Activated CD8-positive, alpha-beta memory T cell treated with anti-CD3 and anti-CD28 coated beads, Interleukin-2, amount 50 U/mL, for 4 hours (primary cell): ENCODE results near the gene HOXB4.

Source experiments
- DNase-seq: peaks from one replicate; pipeline ENCODE4 v3.0.0-alpha.2; 2020

Gene HOXB4

DNA sequence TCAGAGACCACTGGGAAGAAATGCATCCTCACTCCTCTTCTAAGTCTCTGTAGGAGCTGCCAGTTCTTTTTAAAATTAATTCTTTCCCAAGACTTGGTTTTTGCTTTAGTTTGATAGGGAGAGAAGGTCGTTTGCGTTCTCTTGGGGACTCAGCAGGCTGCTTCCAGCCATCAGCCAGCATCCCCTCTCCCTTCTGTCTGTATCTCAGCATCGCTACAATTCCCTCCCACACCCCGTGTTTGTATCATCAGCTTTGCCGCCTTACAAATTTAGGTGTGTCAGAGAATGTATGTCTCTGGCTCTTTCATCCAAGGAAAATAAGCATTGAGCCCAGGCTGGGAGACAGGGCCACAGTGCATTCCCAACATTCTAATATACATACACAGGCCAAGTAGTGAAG lies 21.2 kb upstream of the HOXB4 start:
- no peak for DNase-seq

DNA sequence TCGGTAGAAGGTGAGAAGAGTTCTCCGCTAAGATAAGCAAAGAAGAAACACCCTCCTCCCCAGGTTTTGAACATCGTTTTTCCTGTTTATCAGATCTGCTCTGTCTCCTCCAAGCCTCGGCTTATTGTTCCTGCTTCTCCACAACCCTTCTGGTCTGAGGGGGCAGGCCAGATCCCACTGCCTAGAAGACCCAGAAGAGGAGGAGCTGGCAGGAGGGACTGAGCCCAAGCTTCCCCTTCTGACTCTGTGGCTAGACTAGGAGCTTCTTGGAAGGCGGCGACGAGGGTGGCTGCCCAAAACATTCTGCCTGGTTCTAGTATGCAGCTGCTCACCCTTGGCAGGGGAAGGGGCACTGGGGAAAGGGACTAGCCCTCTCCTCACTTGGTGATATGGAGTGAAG lies 20.6 kb upstream of the HOXB4 start:
- DNase-seq = no peak

DNA sequence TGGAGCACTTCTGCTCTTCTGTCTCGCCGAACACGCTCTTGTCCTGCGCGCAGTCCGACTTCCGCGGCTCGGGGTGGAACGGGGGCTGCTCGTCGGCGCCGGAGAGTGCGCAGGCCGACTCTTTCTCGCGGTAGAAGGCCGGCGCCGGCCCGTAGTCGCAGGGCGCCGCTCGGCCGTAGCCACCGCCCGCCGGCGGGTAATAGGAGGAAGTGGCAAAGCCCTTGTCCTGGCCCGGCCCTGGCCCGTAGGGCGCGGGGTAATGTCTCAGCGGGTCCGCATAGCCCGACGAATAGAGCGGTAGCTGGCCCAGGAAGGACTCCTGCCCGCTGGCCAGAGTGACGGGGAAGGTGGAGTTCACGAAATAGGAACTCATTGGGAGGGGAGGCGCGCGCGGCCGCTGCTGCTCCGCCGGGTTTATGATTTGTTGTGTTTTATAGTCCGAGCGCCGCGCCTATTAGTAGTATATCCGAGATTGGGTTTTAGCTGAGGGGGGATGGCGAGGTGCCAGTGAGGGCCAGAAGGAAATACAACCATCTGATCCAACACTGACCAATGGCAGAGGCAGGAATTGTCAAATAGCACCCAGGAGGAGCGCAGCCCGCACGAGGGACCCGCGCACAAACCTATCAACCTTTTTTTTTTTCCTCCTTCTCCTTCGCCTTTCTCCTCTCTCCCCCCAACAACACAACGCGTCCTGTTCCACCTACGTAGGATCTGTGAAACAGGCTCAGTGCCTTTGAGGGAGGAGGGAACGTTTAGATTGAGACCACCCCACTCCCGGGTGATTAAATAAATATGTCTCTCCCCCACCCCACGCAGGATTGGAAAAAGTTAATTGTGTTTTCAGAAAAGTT lies 19.9 kb upstream of the HOXB4 start:
- no peak for DNase-seq

DNA sequence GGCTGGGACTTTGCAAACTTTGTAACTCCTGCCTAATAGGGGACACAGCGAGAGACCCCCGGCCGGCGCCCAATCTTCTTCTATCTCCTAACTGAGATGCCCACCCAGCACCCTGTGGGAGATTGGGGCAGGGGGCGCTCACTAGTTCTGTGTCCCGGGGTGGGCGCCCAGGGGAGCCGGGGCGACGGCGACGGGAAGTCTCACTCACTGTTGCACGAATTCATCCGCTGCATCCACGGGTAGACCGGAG lies 19.3 kb upstream of the HOXB4 start:
- DNase-seq = no peak

DNA sequence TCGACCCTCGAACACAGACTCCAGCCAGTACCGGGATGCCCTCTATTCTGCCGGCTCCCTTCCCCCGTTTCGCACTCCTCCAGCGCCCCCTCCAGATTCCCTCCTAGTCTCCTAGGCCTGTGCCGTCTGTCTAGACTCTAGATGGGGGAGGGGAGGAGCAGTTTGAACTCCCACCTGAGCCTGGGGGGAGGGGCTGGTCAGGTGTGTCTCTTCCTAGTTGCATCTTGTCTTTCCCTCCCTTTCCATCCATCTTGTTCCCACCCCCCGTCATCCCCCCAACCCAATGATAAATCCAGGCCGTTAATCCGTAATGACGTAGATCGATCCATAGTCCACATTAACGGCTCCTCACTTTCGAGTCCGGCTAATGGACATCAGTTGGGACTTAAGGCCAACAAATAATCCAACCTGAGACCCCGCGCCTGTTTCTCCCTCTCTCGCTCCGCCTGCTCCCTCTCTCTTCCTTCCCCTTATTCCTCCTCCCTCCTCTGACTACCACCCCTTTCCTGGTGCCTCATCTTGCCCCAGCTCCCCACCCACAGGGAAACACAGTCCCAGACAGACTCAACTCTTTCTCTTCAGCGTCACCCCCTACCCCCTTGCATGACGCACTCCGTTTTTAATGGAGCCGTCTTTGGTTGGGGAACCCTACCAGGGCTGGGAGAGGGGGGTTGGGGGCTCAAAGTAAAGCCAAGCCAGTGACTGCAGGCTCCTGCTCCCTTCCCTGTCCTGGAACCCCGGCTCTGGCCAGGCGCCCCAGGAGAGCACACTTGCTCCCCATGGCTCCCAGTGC lies 18.8 kb upstream of the HOXB4 start:
- DNase-seq = no peak

DNA sequence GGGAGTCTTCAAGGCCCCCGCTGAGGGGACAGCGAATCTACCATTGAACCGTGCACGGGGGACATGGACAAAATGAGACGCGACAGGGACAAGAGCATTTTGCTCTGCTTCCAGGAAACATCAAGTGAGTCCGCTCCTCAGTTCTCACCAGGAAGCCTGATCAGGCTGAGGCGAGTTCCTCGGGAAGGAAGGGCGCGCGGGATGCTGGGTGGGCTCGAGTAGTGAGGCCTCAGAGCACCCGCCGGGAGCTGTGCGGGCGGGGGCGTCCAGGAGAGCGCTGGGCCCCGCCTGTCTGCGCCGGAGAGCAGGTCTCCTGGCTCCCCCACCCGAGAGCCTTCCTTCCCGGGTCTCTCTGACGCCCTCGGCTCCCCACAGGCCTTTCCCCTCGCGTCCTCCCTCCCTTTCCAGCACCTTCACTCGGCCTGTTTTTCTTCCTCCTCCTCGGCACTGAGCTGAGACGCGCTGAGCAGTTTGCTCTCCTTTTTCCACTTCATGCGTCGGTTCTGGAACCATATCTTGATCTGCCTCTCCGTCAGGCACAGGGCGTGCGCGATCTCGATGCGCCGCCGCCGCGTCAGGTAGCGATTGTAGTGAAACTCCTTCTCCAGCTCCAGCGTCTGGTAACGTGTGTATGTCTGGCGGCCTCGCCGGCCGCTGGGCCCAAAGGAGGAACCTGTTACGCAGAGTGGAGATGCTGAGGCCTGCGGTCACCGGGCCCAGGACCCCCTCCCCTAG lies 18.0 kb upstream of the HOXB4 start:
- DNase-seq = no peak

DNA sequence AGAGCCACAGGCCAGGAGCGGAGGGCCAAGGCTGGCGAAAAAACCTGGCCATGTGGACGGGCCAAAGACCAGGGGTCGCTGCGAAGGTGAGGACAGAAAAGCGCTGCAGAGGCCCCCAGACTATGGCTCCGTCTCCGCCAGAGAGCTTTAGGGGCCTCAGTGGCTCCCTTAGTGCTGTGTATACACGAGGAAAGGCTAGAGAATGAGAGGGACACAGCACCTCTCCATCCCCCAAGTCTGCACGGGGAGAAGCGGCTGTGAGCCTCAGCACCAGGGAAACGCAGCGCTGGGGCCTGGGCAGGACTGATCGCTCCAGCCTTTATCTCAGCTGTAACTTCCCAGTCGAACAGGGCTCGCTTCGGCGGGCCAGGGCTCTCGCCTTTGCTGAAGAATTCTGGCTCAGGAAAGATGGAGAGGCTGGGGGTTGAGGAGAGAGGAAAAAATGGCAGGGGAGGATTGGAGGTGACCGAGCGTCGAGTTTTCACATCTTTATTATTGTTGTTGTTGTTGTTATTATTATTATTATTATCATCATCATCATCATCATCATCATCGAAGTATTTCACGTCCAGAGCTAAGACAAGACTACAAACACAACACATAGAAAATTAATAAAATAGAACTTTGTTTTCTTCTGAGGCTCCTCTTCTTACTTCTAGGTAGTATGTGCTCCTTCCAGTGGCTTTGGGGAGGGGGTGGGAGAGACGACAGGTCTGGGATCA lies 17.3 kb upstream of the HOXB4 start:
- no peak for DNase-seq

DNA sequence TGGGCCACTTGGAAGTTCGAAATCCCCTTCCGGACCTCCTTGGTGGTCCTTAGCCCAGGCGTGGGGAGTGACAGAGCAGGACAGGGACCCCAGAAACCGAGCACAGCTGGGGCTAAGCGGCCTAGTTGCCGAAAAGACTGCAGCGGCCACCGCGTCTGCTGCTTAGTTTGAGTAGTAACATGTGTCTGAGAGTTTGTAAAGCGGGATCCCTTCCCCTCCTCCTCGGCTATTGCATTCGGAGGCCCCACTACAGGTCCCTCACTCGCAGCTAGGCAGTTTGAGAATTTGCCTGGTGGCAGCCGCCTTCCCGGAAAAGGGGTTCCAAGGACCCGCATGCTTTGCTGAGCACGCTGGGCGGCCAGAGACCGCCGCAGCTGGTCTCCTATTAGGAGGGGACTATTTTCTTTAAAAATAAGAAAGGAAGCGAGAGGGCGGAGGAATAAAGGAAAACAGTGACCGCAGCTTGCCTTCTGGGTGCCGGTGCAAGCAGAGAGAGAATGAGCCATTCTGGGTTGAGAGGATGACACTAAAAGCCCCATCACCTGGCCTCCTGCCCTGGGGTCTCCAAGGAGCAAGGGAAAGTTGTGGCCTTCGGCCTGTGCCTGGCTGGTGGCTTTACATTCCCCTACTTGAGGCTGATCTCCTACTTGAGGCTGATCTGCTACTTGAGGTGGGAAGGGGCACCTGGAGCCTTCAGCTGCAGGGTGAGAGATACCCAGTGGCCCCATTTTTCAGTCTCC lies 16.6 kb upstream of the HOXB4 start:
- no peak for DNase-seq

DNA sequence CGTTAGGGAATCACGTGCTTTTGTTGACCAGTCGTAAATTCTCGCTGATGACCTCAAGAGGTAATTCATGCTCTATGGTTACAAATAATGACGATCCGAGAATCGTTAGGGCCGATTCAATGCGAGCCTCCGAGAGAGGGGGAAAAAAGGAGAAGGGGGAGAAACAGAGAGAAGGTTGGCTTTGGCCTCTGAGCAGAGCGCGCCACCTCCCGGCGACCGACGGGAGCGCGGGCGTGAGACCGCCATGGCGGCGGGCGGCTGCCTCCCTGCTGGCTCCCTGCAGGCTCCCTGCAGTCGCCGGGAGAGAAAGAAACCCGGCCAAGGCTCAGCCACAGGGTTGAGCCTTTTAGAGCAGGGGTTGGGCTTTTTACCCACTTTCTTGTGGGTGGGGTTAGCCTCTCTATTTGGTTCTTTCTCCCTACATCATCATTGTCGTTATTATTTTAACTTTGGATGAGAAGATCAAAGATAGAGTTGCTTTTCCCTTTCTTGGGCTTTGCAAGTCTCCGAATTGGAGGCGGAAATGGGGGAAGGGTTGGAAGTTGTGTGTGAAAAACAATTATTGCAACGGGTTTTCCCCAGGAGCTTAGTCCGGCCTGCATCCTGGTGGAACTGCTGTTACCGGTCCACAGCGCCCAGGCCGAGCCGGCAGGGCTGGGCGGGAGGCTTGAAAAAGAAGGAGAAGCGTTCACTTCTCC lies 15.8 kb upstream of the HOXB4 start:
- DNase-seq = peak; percentile 83

DNA sequence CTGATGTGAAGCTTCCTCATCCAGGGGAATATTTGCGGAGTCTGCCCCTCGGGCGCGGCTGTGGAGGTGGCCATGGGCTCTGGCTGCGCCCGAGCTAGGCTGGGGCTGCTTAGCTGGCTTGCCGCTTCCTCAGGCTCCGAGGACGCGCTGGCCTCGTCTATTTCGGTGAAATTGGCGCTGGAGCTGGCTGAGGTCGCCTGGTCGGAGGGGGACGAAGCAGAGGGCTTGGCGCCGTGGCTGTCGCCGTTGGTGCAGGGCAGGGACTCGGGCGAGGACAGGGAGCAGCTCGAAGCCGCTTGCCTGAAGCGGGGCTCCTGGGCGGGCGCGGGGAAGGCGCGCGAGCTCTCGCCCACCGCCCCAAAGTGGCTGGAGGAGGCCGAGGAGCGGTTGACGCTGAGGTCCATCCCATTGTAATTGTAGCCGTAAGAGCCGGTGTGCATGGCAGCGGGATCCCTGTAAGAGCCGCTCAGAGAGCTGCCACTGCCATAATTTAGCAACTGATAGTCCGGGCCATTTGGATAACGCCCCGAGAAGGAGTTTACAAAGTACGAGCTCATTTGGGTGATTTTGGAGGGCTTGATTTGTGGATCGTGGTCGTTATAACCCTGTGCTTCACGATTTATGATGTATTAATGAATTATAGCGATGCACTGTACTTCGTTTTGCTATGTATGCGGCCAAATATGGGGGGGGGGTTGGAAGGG lies 15.1 kb upstream of the HOXB4 start, which contains the start of gene HOXB5:
Gene HOXB5, minus strand, starts transcription at position 654 of the 704 bp plus-strand sequence. Its CDS starts 97 bp downstream, at position 557.
- DNase-seq = no peak

DNA sequence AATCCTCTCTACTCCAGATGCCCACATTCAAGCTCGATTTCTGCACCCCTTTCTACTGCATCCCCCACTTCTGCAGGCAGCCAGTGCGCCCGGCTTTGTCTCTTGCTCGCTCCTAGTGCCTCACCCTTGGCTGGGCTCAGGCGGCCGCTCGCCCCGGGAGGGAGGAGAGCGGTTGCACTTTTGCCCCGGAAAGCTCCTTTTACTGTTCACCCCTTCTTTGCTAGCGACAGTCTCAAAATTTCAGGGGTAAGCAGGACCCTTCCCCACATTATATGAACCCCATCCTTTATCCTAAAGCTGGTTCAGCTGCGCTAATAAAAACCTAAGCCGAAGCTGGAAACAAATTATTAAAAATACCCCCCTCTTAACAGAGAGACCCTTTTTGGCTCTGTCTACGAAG lies 14.4 kb upstream of the HOXB4 start:
- no peak for DNase-seq

DNA sequence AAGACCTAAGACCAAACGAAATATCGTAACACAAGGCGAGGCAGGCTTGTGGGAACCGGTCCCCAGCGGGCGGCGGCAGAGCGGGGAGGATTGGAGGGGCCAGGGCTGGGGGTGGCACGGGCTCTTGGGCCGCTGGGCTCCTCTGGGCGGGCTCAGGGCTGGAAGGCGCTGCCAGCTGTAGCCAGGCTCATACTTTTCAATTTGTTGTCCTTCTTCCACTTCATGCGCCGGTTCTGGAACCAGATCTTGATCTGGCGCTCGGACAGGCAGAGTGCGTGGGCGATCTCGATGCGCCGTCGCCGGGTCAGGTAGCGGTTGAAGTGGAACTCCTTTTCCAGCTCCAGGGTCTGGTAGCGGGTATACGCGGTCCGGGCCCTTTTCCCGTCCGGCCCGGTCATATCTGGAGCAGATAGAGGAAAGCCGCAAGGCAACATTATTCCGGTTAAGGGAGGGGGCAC lies 13.9 kb upstream of the HOXB4 start:
- DNase-seq = no peak

DNA sequence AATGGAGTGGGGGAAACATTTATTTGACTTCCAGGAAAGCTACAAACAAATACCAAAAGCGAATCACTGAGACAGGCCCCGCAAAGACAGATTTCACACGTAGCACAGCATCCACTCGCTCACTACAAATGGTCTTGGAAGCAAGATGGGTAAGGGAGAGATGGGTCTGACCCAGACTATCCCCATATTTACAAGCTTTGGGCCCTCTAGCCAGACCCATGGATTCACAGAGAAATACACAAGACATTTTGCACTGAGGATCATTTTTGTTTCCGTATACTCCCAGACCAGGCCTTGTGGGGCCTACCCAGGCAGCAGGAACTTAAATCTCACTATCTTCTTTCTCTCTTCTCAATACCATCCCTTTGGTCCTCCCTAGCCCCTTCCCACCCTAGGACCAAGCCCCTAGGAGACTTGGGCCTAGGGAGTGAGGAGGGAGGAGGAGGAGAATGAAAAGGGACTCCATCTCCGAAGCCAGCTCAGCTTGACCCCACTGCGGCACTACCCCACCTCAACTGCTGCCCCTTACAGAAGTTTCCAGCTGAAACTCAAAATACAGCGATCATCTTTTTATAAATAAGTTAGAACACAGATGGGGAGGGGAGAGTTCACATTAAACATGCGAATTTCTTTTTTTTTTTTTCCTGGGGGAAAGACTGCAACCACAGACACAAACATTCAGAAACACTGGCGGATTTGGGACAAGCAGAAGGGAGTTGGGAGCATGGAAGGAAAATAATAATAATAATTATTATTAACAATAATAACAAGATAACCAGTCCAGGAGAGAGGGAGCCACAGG lies 13.3 kb upstream of the HOXB4 start:
- DNase-seq = no peak

DNA sequence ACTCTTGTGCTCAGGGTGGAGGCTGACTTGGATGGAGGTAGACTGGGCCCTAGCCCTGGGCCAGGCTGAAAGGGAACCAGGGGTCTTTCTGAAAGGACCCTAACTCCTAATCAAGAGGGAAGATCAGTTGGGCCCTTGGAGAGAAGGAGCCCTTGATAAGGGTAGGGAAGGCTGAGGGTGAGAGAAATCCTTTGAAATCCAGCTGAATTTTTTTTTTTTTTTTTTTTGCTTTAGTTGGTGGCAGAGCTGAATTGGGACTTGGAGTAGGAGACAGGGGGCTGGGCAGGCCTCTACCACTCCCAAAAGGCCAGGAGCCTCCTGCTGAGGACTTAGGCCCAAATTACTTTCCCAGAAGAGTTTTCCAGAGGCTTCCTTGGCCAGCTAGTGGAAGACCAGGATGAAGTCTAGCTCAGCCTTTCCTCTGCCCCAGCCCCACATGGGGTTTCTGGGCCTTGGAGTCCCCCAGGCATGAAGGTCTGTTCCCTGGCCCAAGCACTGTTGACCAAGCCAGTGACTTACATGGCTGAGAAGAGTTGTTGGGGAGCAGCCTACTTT lies 12.5 kb upstream of the HOXB4 start:
- no peak for DNase-seq

DNA sequence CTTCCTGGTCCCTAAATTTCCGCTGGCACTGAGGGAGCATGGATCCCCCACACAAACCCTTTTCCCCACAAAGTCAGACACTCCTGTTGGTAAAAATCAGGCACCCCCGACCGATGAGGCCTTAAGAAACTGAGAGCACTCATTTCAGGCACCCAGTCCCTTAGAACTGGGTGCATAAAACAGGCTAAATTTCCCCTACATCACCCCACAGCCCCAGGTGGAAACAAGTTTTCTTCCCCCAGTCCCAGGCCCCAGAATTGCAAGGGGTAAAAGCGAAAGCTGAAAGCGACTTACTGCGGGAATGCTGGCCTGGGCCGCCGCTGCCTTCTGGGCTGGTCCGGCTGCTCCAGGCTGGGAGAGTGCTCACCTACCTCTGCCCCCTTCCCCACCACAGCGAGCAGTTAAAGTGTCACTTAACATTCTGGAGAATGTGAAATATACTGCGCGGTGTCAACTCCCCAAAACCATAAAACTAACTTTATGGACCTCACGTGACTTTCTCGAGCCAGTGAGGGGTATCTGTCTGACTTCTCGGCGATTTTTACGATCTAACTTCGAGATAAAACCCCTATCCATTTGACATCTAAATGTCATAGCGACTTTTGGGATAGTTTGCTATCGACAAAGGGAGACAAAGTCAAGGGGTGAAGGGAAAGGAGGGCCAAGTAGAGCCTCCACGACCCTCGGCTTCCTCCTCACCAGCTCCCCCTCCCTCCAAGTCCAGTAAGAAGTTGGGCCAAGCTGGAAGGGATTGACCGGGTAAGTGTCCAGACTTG lies 11.9 kb upstream of the HOXB4 start, which contains the start of gene HOXB3:
Gene HOXB3, minus strand, starts transcription at position 411 of the 776 bp plus-strand sequence. CDS start 37,767 bp downstream, outside the sequence.
- DNase-seq = no peak

DNA sequence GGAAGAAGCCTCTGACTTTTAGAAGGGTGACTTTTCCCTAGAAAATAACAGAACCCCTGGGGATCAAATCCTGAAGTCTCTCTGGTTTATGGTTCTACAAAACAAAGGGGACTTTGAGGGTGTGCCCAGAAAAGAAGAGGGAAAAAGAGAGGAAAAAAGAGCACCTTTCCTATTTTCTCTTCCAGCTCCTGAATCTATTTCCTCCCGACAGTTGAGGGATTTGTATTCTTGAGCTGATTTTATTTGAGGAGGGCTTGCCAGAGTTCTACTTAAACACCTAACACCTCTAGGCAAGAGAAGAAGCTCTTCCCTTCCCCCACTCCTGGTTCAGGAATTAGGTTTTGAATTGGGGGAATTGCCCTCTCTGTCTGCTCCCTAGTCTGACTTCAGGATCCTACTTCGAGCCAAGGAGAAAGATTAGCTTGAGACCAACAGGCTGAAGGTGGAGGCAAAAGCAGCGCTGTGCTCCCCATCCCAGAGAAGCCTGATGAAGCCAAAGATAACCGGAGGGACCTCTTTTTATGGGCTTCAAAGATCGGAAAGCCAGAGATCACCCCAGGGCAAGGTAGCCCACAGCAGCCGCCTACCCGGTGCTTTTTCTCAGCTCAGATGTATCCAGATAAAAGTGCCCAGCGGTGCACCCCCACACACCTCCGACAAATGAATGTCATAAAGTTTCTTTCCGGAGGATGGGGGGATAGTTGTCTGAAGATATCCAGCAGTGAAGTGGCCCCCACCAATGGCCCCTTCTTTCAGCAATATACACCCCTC lies 11.1 kb upstream of the HOXB4 start:
- no peak for DNase-seq

DNA sequence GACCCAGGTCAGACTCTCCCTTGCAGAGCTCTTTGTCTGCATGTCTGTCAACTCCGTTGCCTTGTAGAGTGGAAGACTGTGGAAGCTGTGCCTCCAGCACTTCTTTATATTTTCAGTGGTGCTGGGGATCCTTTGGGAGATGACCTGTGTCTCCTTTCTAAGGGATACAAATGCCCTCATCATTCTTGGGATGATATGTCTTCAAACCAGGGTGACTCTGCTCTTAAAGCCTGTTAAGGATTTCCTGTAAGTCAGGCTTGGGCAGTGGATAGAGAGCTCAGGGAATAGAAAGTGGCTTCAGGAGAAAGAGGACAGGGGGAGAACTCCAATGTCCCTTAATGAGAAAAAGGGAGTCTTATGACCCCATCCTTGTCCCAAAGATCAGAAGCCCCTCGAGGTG lies 10.4 kb upstream of the HOXB4 start:
- no peak for DNase-seq

DNA sequence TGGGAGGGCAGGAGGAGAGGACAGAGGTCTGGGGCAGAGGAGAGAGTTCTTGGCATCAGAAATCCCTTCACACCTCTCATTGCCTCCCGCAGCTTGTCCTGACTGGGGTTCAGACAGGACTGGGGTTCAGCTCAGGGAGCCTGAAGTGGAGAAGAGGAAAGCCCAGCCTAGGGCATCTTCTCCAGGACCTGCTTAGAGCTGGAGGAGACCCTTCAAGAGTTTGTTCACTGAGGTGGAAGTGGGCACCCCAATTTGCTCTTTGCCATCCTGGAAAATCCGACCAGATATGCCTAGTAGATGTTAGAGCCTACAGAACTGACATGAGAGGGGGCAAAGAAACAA lies 9.9 kb upstream of the HOXB4 start:
- DNase-seq = no peak
